H1 (cell line): ENCODE results near the gene OSM. TPM values are rescaled to one million over a fixed set of nuclear protein-coding genes. Genes with fewer than 3 reads are reported as not detected.

ENCODE experiments used
- CTCF ChIA-PET: fragments of 300-600 bp; sonication (Branson Sonifier 250); formaldehyde crosslinking; loops from one replicate; lab custom pipeline; 2021; ENCODE audit not compliant: partially characterized antibody; lab: Charles Lee
- POLR2A ChIA-PET: fragments of 300-600 bp; sonication (Branson Sonifier 250); formaldehyde crosslinking; loops from one replicate; lab custom pipeline; 2021; ENCODE audit warnings: inconsistent platforms; ENCODE audit not compliant: partially characterized antibody; lab: Charles Lee
- DNase-seq, 2 experiments: peaks; one replicate each; pipeline versions ENCODE4 v3.0.0 to v3.0.0-alpha.2; 2010 to 2022; ENCODE audit warnings: low spot score in 2 of 2, low read depth in 1 of 2, mixed read lengths in 1 of 2
- FAIRE-seq: peaks from 2 replicates; lab custom pipeline; 2011; peaks lifted over from hg19 to GRCh38; lab: Jason Lieb, UNC
- H2AFZ ChIP-seq: 2 replicates; pipeline ENCODE4 v1.8.1; 2012; ENCODE audit warnings: low read length, inconsistent platforms
- H2AK5ac ChIP-seq: 2 replicates; pipeline ENCODE4 v1.6.1; 2013; ENCODE audit warnings: low read depth, low read length
- H2BK120ac ChIP-seq: replicated peaks from 2 replicates; pipeline ENCODE3; 2013; ENCODE audit warnings: low read depth, low read length, inconsistent platforms
- H2BK12ac ChIP-seq: 2 replicates; pipeline ENCODE4 v1.6.1; 2013; ENCODE audit warnings: low read depth, low read length
- H2BK15ac ChIP-seq: 2 replicates; pipeline ENCODE4 v1.6.1; 2013; ENCODE audit warnings: low read length
- H2BK20ac ChIP-seq: 2 replicates; pipeline ENCODE4 v1.6.1; 2013; ENCODE audit warnings: low read length
- H2BK5ac ChIP-seq: 2 replicates; pipeline ENCODE4 v1.6.1; 2013; ENCODE audit warnings: low read depth, low read length
- H3K14ac ChIP-seq: 2 replicates; pipeline ENCODE4 v1.6.1; 2013; ENCODE audit warnings: inconsistent platforms; ENCODE audit not compliant: insufficient read length
- H3K18ac ChIP-seq: 2 replicates; pipeline ENCODE4 v1.6.1; 2013; ENCODE audit warnings: low read length; ENCODE audit errors: extremely low read depth
- H3K23ac ChIP-seq: 2 replicates; pipeline ENCODE4 v1.6.1; 2013; ENCODE audit warnings: inconsistent platforms; ENCODE audit not compliant: insufficient read length
- H3K23me2 ChIP-seq: 2 replicates; pipeline ENCODE4 v1.6.1; 2013; ENCODE audit warnings: low read depth, low read length
- H3K27ac ChIP-seq: 2 replicates; pipeline ENCODE4 v1.6.1; 2011; ENCODE audit warnings: low read depth, low read length, inconsistent platforms
- H3K27me3 ChIP-seq, 4 experiments: replicated peaks in 1 of 4; 1 replicate in 1 of 4; 2 replicates in 3 of 4; pipeline versions ENCODE4 v1.6.1 to v1.8.1; 2011 to 2013; ENCODE audit warnings: low read length in 3 of 4, mild to moderate bottlenecking in 3 of 4, inconsistent platforms in 2 of 4, mixed read lengths in 2 of 4, moderate library complexity in 1 of 4; ENCODE audit not compliant: control insufficient read depth in 3 of 4, insufficient read depth in 3 of 4; ENCODE audit errors: extremely low read depth in 1 of 4
- H3K36me3 ChIP-seq, 4 experiments: 2 replicates each; pipeline versions ENCODE4 v1.6.1 to v1.8.1; 2011 to 2013; ENCODE audit warnings: mild to moderate bottlenecking in 4 of 4, low read length in 3 of 4, moderate library complexity in 2 of 4, control low read depth in 1 of 4, inconsistent platforms in 1 of 4; ENCODE audit not compliant: insufficient read depth in 4 of 4, control insufficient read depth in 2 of 4
- H3K4ac ChIP-seq: replicated peaks from 2 replicates; pipeline ENCODE3; 2013; ENCODE audit warnings: low read length, low read depth, mixed read lengths, inconsistent platforms; ENCODE audit not compliant: insufficient read length
- H3K4me1 ChIP-seq, 4 experiments: replicated peaks in 1 of 4; 1 replicate in 1 of 4; 2 replicates in 3 of 4; pipeline versions ENCODE4 v1.6.1 to v1.8.1; 2011 to 2013; ENCODE audit warnings: low read length in 3 of 4, inconsistent platforms in 2 of 4, mixed read lengths in 1 of 4; ENCODE audit not compliant: insufficient read depth in 4 of 4, control insufficient read depth in 3 of 4
- H3K4me2 ChIP-seq, 2 experiments: 2 replicates each; pipeline versions ENCODE4 v1.6.1 to v1.8.1; 2011 to 2013; ENCODE audit warnings: low read depth in 2 of 2, low read length in 2 of 2, control low read depth in 1 of 2, inconsistent platforms in 1 of 2, mild to moderate bottlenecking in 1 of 2; ENCODE audit not compliant: insufficient read depth in 1 of 2
- H3K4me3 ChIP-seq, 4 experiments: fragments of 200-600, 300-600 bp in 1 of 4; sonication (generic), shearing (Covaris generic), sonication (Bioruptor Twin) in 1 of 4; 2 replicates each; pipeline versions ENCODE4 v1.5.1 to v1.8.1; 2011 to 2016; ENCODE audit warnings: low read length in 4 of 4, low read depth in 3 of 4, control low read depth in 2 of 4, inconsistent platforms in 2 of 4, mild to moderate bottlenecking in 2 of 4, mixed read lengths in 1 of 4, moderate library complexity in 1 of 4; ENCODE audit not compliant: insufficient read depth in 2 of 4; ENCODE audit errors: extremely low read depth in 1 of 4
- H3K56ac ChIP-seq: replicated peaks from 2 replicates; pipeline ENCODE3; 2013; ENCODE audit warnings: low read depth, mild to moderate bottlenecking, mixed read lengths, low read length, inconsistent platforms; ENCODE audit not compliant: insufficient read length
- H3K79me1 ChIP-seq: 2 replicates; pipeline ENCODE4 v1.6.1; 2013; ENCODE audit warnings: low read depth, low read length, control low read depth
- H3K79me2 ChIP-seq, 2 experiments: 2 replicates each; pipeline versions ENCODE4 v1.6.1 to v1.8.1; 2012 to 2013; ENCODE audit warnings: low read length in 2 of 2, mild to moderate bottlenecking in 2 of 2, inconsistent platforms in 1 of 2; ENCODE audit not compliant: insufficient read depth in 2 of 2, control insufficient read depth in 1 of 2
- H3K9ac ChIP-seq, 4 experiments: replicated peaks in 1 of 4; 1 replicate in 1 of 4; 2 replicates in 3 of 4; pipeline versions ENCODE4 v1.6.1 to v1.8.1; 2011 to 2013; ENCODE audit warnings: low read depth in 3 of 4, low read length in 3 of 4, control low read depth in 2 of 4, mild to moderate bottlenecking in 2 of 4, moderate library complexity in 2 of 4, inconsistent platforms in 1 of 4; ENCODE audit errors: extremely low read depth in 1 of 4
- H3K9me3 ChIP-seq, 2 experiments: 2 replicates each; pipeline versions ENCODE4 v1.6.1 to v1.8.1; 2012 to 2013; ENCODE audit warnings: mild to moderate bottlenecking in 2 of 2, moderate library complexity in 2 of 2, control low read depth in 1 of 2, inconsistent platforms in 1 of 2, low read depth in 1 of 2, low read length in 1 of 2, mixed read lengths in 1 of 2; ENCODE audit not compliant: insufficient read depth in 2 of 2
- H4K20me1 ChIP-seq, 2 experiments: replicated peaks in 1 of 2; 2 replicates each; pipeline versions ENCODE3 to v1.8.1; 2011 to 2013; ENCODE audit warnings: inconsistent platforms in 2 of 2, low read length in 2 of 2, mild to moderate bottlenecking in 1 of 2; ENCODE audit not compliant: insufficient read depth in 2 of 2, control insufficient read depth in 1 of 2
- H4K5ac ChIP-seq: 2 replicates; pipeline ENCODE4 v1.6.1; 2013; ENCODE audit warnings: low read length, low read depth, mixed read lengths, inconsistent platforms; ENCODE audit not compliant: insufficient read length
- H4K8ac ChIP-seq: 2 replicates; pipeline ENCODE4 v1.8.0; 2013; ENCODE audit warnings: mild to moderate bottlenecking, moderate library complexity, low read length, inconsistent platforms; ENCODE audit not compliant: insufficient read depth; ENCODE audit errors: extremely low read depth
- H4K91ac ChIP-seq: replicated peaks from 2 replicates; pipeline ENCODE3; 2013; ENCODE audit warnings: low read length, mixed read lengths, inconsistent platforms; ENCODE audit not compliant: insufficient read length
- POLR2AphosphoS5 ChIP-seq: IDR thresholded peaks from 2 replicates; pipeline ENCODE4 v1.6.1; 2011; ENCODE audit warnings: low read depth, low read length
- WGBS, 2 experiments: shearing (Covaris generic) in 1 of 2; methylation state at CpG; one replicate each; pipeline versions ENCODE4 v1.1.6 to v1.1.7; 2013 to 2015; ENCODE audit warnings: low lambda C conversion rate in 2 of 2, mixed read lengths in 2 of 2, inconsistent platforms in 1 of 2, low coverage in 1 of 2, missing lambda C conversion rate in 1 of 2; ENCODE audit not compliant: insufficient replicate concordance in 2 of 2, insufficient coverage in 1 of 2, insufficient read length in 1 of 2; ENCODE audit errors: extremely low coverage in 1 of 2, missing lambda C conversion rate in 1 of 2; 5-methylcytosine and 5-hydroxymethylcytosine counted together
- polyA plus RNA-seq, 7 experiments: library from polyadenylated mRNA; depleted of rRNA in 3 of 7; stranded (reverse) in 5 of 7; unstranded in 2 of 7; fragments of >200 nt in 5 of 7; fragments of 200-250 nt in 2 of 7; gene quantifications; 1 replicate in 5 of 7; 2 replicates in 1 of 7; 4 replicates in 1 of 7; pipeline versions ENCODE4 v1.2.1 to v1.2.3, GENCODE V29; 2011 to 2013; ENCODE audit warnings: missing spikeins in 2 of 7, mixed read lengths in 2 of 7
- total RNA-seq: library from RNA; stranded (reverse); fragmentation: NEBNext Ultra II Directional; extraction: Animal tissue kit (Norgen Biotek cat#: 25700); gene quantifications from 2 replicates; pipeline ENCODE4 v1.2.1, GENCODE V29; 2021

The OSM gene
- total and polyA plus RNA-seq, 2 of the 8 experiments (the other 6 are each of a cell fraction or from before 2014, with no cell fraction given), result not detected

DNA sequence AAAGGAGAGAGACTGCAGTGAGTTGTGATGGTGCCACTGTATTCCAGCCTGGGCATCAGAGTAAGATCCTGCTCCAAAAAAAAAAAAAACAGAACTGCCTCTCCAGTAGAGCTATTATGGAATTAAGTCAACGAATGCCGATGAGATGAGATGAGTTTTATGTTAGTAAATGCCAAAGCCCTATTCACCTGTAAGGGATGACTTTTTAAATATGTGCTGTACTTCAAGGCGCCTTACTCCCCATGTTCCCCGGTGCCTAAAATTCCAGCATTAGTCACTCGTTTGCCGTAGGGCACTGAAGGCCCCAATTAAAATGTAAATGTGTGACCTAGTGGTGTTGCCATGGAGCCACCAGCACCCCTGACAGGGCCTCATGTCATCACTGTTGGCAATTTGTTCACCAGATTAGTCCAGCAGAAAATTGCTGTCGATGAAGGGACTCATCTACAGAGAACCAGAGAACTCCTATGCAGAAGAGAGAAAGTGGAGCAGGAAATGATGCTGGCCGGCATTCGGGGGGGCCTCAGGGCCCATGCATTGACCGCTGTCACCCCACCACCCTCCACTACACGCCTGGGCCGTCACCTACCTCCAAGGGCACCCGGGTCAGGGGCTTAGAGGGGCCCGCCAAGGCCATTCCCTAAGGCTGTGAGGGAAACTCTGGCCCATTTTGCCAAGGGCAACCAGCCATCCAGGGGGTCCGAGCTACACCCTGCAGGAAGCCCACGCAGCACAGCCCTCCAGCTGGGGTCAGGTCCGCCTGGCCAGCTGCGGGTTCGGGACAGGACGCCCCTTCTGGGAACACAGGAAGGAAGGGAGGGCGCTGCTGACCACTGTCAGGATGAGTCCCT lies 37.9 kb downstream of the OSM start:
- no peaks in the 10 kb centered on the region for H3K36me3 ChIP-seq
- H3K9me3 ChIP-seq, result no peaks in the 10 kb centered on the region
- H4K8ac ChIP-seq, result no peak overlapping the region
- ChIA-PET CTCF (interaction anchor here (0.6 to 1.4 kb wide), 3 partner anchors 9 to 88 kb away, joined by 3 to 5 read pairs (median 3); no protein-coding TSS in a partner anchor), POLR2A (no interaction called here)
- H4K91ac ChIP-seq, result peak overlapping the region; percentile 44
- WGBS, 2 experiments, result 82% methylated on average over 17 of the region's 21 CpGs; no CpG with 5 or more reads in 1 of the 2 experiments
- no peaks in the 10 kb centered on the region for H4K20me1 ChIP-seq
- peaks cover 3 to 14% (median 8%) of the 10 kb centered on the region in 4 experiments; a peak in 5 of 7 replicates for H3K4me1 ChIP-seq
- no peak overlapping the region for H2BK15ac ChIP-seq
- no peak overlapping the region for H4K5ac ChIP-seq
- peak overlapping the region; percentile 48; the same call in 1 of the 2 replicates for H3K18ac ChIP-seq
- DNase-seq, result no peak
- no peak overlapping the region for H2AK5ac ChIP-seq
- H3K23ac ChIP-seq, result no peak overlapping the region
- H3K79me1 ChIP-seq, result no peaks in the 10 kb centered on the region; the same call in 1 of the 2 replicates
- no peaks in the 10 kb centered on the region for H3K23me2 ChIP-seq
- H3K27me3 ChIP-seq, result no peaks in the 10 kb centered on the region
- no peak overlapping the region for H3K27ac ChIP-seq
- no peak overlapping the region for H2BK20ac ChIP-seq
- no peak overlapping the region for H2BK5ac ChIP-seq
- H3K4me3 ChIP-seq, result no peak overlapping the region
- no peak overlapping the region for H3K56ac ChIP-seq
- H3K14ac ChIP-seq, result no peak overlapping the region
- H2BK120ac ChIP-seq, result no peak overlapping the region
- no peak overlapping the region for H3K4ac ChIP-seq
- no peak overlapping the region for H3K9ac ChIP-seq
- peak overlapping the region; percentile 35; the same call in 1 of the 2 replicates for H2BK12ac ChIP-seq
- FAIRE-seq, result no peak
- no peak overlapping the region for H3K4me2 ChIP-seq
- no peaks in the 10 kb centered on the region for H3K79me2 ChIP-seq
- H2AFZ ChIP-seq, result no peak overlapping the region
- no peak for TF ChIP-seq POLR2AphosphoS5
